Measurements from ENCODE around the gene S100A12. TPM values are rescaled to one million over a fixed set of nuclear protein-coding genes. Genes with fewer than 3 reads are reported as not detected.

S100A12 gene
- total and polyA plus RNA-seq, 9 of the 15 experiments (the other 6 are each of a cell fraction or from before 2014, with no cell fraction given) = not detected

GRCh38 chr1:153359241-153359640 is 16.2 kb downstream of the S100A12 start:
- ATAC-seq (no peak), FAIRE-seq (no peak), DNase-seq (ENCODE audit: extremely low read depth in 1 of 4, low spot score in 3 of 4) (no peak)
- 25% methylated on average over 5 of the region's 6 CpGs for WGBS (ENCODE audit: insufficient coverage, low coverage, missing lambda C conversion rate)
- TF ChIP-seq PHF8 (IDR thresholded peaks at IDR 0.05; ENCODE audit: borderline replicate concordance, low read length) = no peak
- TF ChIP-seq FOXM1 (IDR thresholded peaks at IDR 0.05; ENCODE audit: low read depth) = no peak
- no peak for TF ChIP-seq FOXM1 (CRISPR knock-in tag; IDR thresholded peaks at IDR 0.05; ENCODE audit: low read depth)
- TF ChIP-seq RB1 (IDR thresholded peaks at IDR 0.05; ENCODE audit: low read depth) = no peak
- TF ChIP-seq ARID3A (IDR thresholded peaks at IDR 0.05; ENCODE audit: borderline replicate concordance, low read depth, low read length) = no peak
- no peak for TF ChIP-seq KHSRP (IDR thresholded peaks at IDR 0.05)
- no peak for TF ChIP-seq GABPA (tag; conservative IDR thresholded peaks at IDR 0.05; ENCODE audit: low read depth)
- TF ChIP-seq ZFP1 (CRISPR knock-in tag; IDR thresholded peaks at IDR 0.05) = no peak
- TF ChIP-seq TAF9B (IDR thresholded peaks at IDR 0.05; ENCODE audit: partially characterized antibody) = no peak
- TF ChIP-seq RFX7 (CRISPR knock-in tag; IDR thresholded peaks at IDR 0.05) = no peak
- no peak for TF ChIP-seq ZNF239 (CRISPR knock-in tag; IDR thresholded peaks at IDR 0.05)
- TF ChIP-seq ZNF280B (CRISPR knock-in tag; IDR thresholded peaks at IDR 0.05) = no peak
- TF ChIP-seq FOS (IDR thresholded peaks at IDR 0.05; ENCODE audit: extremely low read depth, insufficient read length) = no peak
- TF ChIP-seq TBP (optimal IDR thresholded peaks at IDR 0.05; ENCODE audit: low read depth, low read length) = no peak
- TF ChIP-seq ZNF263 (CRISPR knock-in tag; IDR thresholded peaks at IDR 0.05; ENCODE audit: borderline replicate concordance) = no peak
- TF ChIP-seq ZNF75A (CRISPR knock-in tag; IDR thresholded peaks at IDR 0.05) = no peak
- no peak for TF ChIP-seq ZBTB11 (CRISPR knock-in tag; IDR thresholded peaks at IDR 0.05)
- BruUV-seq (replicated peaks) = no TSS peak
- in situ Hi-C loops (cut with MboI) = loop anchor here (10.0 kb wide), 1 partner anchor 396 kb away; no protein-coding TSS in a partner anchor
- Histone ChIP-seq H3K79me2 (ENCODE audit: control insufficient read depth, insufficient read depth, low read length) (no peaks in the 10 kb centered on the region), H3K4me2 (ENCODE audit: insufficient read depth, low read length) (no peak overlapping the region), H3K27ac (ENCODE audit: extremely low read depth, low read depth, low read length) (no peak overlapping the region), H3K36me3 (ENCODE audit: control insufficient read depth, insufficient read depth, low read length) (no peaks in the 10 kb centered on the region), H3K4me1 (replicated peaks in 1 of 2; ENCODE audit: control insufficient read depth in 2 of 2, insufficient read depth in 2 of 2, low read length in 2 of 2) (peaks cover 0 to 5% of the 10 kb centered on the region in 2 experiments; a peak in 1 of 5 replicates), H3K9me1 (ENCODE audit: control insufficient read depth, insufficient read depth, low read length) (no peaks in the 10 kb centered on the region), H4K20me1 (replicated peaks; ENCODE audit: control insufficient read depth, insufficient read depth, low read length) (no peaks in the 10 kb centered on the region; the same call in 1 of the 2 replicates), H3K4me3 (no peak overlapping the region), H3K27me3 (ENCODE audit: control insufficient read depth in 2 of 2, insufficient read depth in 2 of 2, low read length in 2 of 2) (peaks cover 4 to 47% of the 10 kb centered on the region in 2 experiments; a peak in 4 of 5 replicates), H2AFZ (ENCODE audit: low read depth, low read length) (no peak overlapping the region), H3K9ac (ENCODE audit: insufficient read depth in 1 of 2, low read depth in 2 of 2, low read length in 2 of 2) (no peak overlapping the region), H3K9me3 (replicated peaks; ENCODE audit: control insufficient read depth, insufficient read depth, low read depth, low read length) (no peaks in the 10 kb centered on the region)
- ChIA-PET CTCF (ENCODE audit: low intra/inter-chr PET ratio) (no interaction called here), POLR2A (no interaction called here)
- intact Hi-C loops (cut with micrococcal nuclease) = loop anchor here (10.0 kb wide), 2 partner anchors 406 to 626 kb away; partner anchors contain the start of gene RAB13
